ENCODE results near the gene SORCS2. TPM values are rescaled to one million over a fixed set of nuclear protein-coding genes. Genes with fewer than 3 reads are reported as not detected.

SORCS2 gene
- total RNA-seq, 1 donor from 2014 or later, result 13.4 TPM

DNA sequence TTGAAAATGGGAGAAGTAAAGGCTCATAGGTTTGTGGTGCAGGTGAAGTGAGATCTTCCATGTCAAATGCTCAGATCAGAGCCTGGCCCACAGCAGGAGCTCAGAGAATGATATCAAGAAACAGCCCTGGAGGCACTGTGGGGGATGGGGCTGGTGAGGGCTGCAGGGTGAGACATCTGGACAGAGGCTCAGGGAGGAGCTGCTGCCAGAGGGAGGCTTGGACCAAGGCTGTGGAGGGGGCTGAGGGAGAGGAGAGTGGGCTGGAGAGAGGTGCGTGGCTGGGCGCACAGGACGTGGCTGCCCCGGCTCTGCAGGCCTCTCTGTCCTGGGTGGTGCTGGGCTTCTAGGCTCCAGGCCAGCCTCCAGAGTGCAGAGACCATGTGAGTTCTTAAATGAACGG, 5.6 kb downstream of the SORCS2 start:
- TF ChIP-seq, protein P1, sequence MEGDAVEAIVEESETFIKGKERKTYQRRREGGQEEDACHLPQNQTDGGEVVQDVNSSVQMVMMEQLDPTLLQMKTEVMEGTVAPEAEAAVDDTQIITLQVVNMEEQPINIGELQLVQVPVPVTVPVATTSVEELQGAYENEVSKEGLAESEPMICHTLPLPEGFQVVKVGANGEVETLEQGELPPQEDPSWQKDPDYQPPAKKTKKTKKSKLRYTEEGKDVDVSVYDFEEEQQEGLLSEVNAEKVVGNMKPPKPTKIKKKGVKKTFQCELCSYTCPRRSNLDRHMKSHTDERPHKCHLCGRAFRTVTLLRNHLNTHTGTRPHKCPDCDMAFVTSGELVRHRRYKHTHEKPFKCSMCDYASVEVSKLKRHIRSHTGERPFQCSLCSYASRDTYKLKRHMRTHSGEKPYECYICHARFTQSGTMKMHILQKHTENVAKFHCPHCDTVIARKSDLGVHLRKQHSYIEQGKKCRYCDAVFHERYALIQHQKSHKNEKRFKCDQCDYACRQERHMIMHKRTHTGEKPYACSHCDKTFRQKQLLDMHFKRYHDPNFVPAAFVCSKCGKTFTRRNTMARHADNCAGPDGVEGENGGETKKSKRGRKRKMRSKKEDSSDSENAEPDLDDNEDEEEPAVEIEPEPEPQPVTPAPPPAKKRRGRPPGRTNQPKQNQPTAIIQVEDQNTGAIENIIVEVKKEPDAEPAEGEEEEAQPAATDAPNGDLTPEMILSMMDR (conservative IDR thresholded peaks at IDR 0.05), result no peak
- H3K4me1 Mint-ChIP-seq (ENCODE audit: unreplicated experiment), result peaks cover 47% of the 10 kb centered on the region
- DNase-seq (ENCODE audit: extremely low spot score, unreplicated experiment), result peak; percentile 64
- peaks cover 14% of the 10 kb centered on the region for H3K27me3 Mint-ChIP-seq
- H3K9me3 Mint-ChIP-seq, result no peaks in the 10 kb centered on the region
- H3K36me3 Mint-ChIP-seq, result no peaks in the 10 kb centered on the region
- H3K4me3 Mint-ChIP-seq, result no peak overlapping the region
- peak overlapping the region; percentile 18 for H3K27ac Mint-ChIP-seq

DNA sequence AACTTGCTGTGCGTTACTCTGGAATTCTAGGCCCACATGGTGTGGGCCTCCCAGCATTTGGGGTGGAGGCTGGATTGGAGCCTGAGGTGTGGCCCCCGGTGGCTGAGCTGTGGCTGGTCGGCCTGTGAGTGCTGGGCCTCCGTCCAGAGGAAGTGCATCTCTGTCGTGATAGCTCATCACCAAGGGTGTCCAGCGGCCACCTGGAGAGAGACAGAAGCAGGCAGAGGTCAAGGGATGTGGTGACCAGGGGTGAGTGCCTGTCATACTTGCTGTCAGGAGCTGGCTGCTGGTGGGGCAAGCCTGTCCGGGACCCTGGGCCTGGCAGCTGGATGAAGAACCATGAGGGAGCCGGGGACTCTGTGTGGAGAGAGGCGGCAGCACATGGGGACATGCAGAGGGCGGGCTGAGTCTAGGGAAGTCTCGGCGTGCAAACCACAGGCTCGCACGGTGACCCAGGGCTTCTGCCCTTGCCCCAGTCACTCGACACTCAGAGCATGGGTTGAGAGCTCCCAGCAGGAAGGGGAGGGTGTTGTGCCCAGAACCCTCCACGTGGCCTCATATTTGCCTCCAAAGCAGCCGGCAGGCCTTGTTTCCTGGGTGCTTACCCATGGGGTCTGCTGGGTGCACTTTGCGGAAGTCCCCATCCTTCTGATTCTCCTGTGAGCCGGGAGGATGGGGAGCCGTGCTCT, 6.2 kb downstream of the SORCS2 start:
- Mint-ChIP-seq H3K4me1 (ENCODE audit: unreplicated experiment) (peaks cover 49% of the 10 kb centered on the region), H3K27me3 (peaks cover 14% of the 10 kb centered on the region)

DNA sequence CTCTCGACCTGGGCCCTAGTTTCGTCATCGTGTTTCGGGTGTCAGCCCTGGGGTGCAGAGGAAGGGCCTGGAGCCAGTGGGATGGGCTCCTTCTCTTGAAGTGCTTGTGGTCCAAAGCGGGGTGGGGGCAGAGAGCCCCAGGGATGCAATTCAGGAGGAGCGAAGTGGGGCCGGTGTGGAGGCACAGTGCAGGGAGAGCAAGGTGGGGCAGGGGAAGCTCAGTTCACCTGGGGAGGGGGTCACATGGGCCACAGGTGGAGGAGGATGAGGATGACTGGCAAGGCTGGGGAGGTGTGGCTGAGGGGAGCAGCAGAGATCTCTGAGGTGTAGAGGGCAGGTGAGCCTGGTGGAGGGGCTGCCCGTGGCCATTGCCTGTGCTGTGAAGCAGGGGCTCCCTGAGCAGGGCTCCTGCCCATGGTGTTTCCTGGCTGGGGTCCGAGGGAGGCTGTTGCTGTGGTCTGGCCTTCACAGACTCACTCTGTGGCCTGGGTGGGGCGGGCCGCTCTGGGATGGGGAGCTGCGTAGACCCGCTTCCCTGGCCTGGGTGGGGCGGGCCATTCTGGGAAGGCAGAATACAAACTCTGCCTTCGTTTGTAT, 6.9 kb downstream of the SORCS2 start:
- no peak overlapping the region for H3K27ac Mint-ChIP-seq
- peaks cover 49% of the 10 kb centered on the region for H3K4me1 Mint-ChIP-seq (ENCODE audit: unreplicated experiment)
- H3K4me3 Mint-ChIP-seq, result no peak overlapping the region
- TF ChIP-seq, protein P1 (conservative IDR thresholded peaks at IDR 0.05), result no peak
- H3K9me3 Mint-ChIP-seq, result no peaks in the 10 kb centered on the region
- H3K36me3 Mint-ChIP-seq, result no peaks in the 10 kb centered on the region
- H3K27me3 Mint-ChIP-seq, result peaks cover 12% of the 10 kb centered on the region
- peak; percentile 68 for DNase-seq (ENCODE audit: extremely low spot score, unreplicated experiment)

More for the DNA sequence above, 6.2 kb downstream of the SORCS2 start:
- no peak overlapping the region for H3K27ac Mint-ChIP-seq
- TF ChIP-seq, protein P1 (conservative IDR thresholded peaks at IDR 0.05), result no peak
- DNase-seq (ENCODE audit: extremely low spot score, unreplicated experiment), result peak; percentile 66
- no peak overlapping the region for H3K4me3 Mint-ChIP-seq
- no peaks in the 10 kb centered on the region for H3K9me3 Mint-ChIP-seq
- H3K36me3 Mint-ChIP-seq, result no peaks in the 10 kb centered on the region

DNA sequence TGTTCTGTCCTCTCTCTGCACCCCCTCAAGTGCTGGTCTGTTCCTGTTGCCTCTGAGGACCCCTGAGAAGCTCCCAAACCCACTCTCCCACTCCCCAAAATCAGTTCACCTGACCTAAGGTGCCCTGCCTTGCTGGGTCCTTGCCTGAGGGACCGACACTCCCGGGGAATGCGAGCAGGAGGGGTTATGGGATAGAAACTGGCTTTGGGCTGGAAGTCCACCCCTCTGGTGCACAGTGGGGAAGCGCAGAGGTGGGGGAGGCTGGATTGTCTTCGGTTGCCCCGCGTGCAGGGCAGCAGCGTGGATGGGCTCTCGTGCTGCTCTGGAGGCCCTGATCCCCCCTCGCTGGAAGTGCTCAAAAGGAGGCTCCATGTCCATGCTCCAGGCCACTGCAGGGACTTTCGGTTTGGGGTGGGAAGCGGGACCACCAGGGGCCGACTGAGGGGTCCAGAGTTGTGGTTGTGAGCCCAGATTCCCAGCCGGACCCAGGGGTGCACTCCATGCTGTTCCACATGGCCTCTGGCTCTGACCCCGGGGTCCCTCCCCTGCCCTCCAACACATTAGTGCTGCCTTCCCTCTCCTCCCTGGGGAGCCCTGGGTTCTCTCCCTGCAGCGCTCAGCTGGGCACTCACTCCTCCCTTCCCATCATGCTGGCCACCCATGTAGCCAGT, 7.6 kb downstream of the SORCS2 start:
- no peaks in the 10 kb centered on the region for H3K36me3 Mint-ChIP-seq
- TF ChIP-seq, protein P1 (conservative IDR thresholded peaks at IDR 0.05), result no peak
- no peak overlapping the region for H3K4me3 Mint-ChIP-seq
- H3K27ac Mint-ChIP-seq, result no peak overlapping the region
- H3K27me3 Mint-ChIP-seq, result peaks cover 6% of the 10 kb centered on the region
- H3K9me3 Mint-ChIP-seq, result no peaks in the 10 kb centered on the region
- DNase-seq (ENCODE audit: extremely low spot score, unreplicated experiment), result peak; percentile 65
- H3K4me1 Mint-ChIP-seq (ENCODE audit: unreplicated experiment), result peaks cover 49% of the 10 kb centered on the region

DNA sequence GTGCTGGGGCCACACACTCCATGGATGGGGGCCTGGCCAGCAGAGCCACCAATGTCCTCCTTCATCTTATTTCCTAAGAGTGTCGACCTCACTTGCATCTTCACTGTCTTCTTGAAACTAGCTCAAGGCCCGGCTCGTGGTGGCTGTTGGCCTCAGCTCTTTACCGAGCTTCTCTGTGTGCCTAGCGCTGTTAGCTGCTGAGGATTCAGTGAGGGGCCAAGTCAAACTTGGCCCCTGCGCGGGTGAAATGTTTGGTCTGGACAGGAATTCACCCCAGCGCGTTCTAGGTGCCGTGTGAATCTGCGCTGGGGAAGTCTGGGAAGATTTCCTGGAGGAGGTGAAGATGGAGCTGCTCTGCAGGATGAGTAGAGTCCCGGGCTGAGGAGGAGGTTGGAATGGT, 8.5 kb downstream of the SORCS2 start:
- Mint-ChIP-seq H3K9me3 (no peaks in the 10 kb centered on the region), H3K36me3 (no peaks in the 10 kb centered on the region), H3K4me3 (peak overlapping the region; percentile 14), H3K4me1 (ENCODE audit: unreplicated experiment) (peaks cover 50% of the 10 kb centered on the region), H3K27ac (no peak overlapping the region), H3K27me3 (peaks cover 5% of the 10 kb centered on the region)
- no peak for DNase-seq (ENCODE audit: extremely low spot score, unreplicated experiment)
- TF ChIP-seq, protein P1 (conservative IDR thresholded peaks at IDR 0.05), result no peak
